ENCODE results near the gene ANXA11. TPM values are rescaled to one million over a fixed set of nuclear protein-coding genes. Genes with fewer than 3 reads are reported as not detected.

ANXA11 gene
- total and polyA plus RNA-seq, 2 experiments from 2014 or later: 92.8 to 168 TPM

GRCh38 chr10:80168679-80169380 is 36.5 kb downstream of the ANXA11 start:
- Histone ChIP-seq H3K27me3 (no peaks in the 10 kb centered on the region), H3K36me3 (replicated peaks; ENCODE audit: insufficient read depth, low read depth) (no peaks in the 10 kb centered on the region), H3K79me2 (peaks cover 45% of the 10 kb centered on the region), H3K4me3 (no peak overlapping the region), H3K9me3 (ENCODE audit: low read depth) (no peaks in the 10 kb centered on the region), H3K4me1 (ENCODE audit: insufficient read depth) (no peaks in the 10 kb centered on the region), H2AFZ (no peak overlapping the region), H4K20me1 (ENCODE audit: insufficient read depth, poor library complexity, severe bottlenecking) (peaks cover 31% of the 10 kb centered on the region), H3K4me2 (no peak overlapping the region), H3K27ac (no peak overlapping the region), H3K9me2 (replicated peaks; ENCODE audit: insufficient read depth) (no peaks in the 10 kb centered on the region)
- TF ChIP-seq CTCF (IDR thresholded peaks at IDR 0.05; ENCODE audit: poor library complexity): no peak
- no peak for TF ChIP-seq EZH2phosphoT487 (IDR thresholded peaks at IDR 0.05; ENCODE audit: low read depth, severe bottlenecking, unreplicated experiment)
- TF ChIP-seq EZH2 (IDR thresholded peaks at IDR 0.05; ENCODE audit: borderline replicate concordance): no peak
- WGBS (ENCODE audit: low lambda C conversion rate, missing lambda C conversion rate): 86% methylated on average over 12 of the region's 13 CpGs
- DNase-seq (ENCODE audit: low spot score): no peak

GRCh38 chr10:80168162-80168511 is 37.2 kb downstream of the ANXA11 start:
- Histone ChIP-seq H3K27me3 (no peaks in the 10 kb centered on the region), H2AFZ (no peak overlapping the region), H3K9me2 (replicated peaks; ENCODE audit: insufficient read depth) (no peaks in the 10 kb centered on the region), H3K79me2 (peaks cover 38% of the 10 kb centered on the region), H3K36me3 (replicated peaks; ENCODE audit: insufficient read depth, low read depth) (no peaks in the 10 kb centered on the region), H3K4me1 (ENCODE audit: insufficient read depth) (no peaks in the 10 kb centered on the region), H4K20me1 (ENCODE audit: insufficient read depth, poor library complexity, severe bottlenecking) (peaks cover 26% of the 10 kb centered on the region), H3K4me3 (no peak overlapping the region), H3K9me3 (ENCODE audit: low read depth) (no peaks in the 10 kb centered on the region), H3K27ac (no peak overlapping the region), H3K4me2 (no peak overlapping the region)
- DNase-seq (ENCODE audit: low spot score): no peak
- 95% methylated on average over 7 of the region's 7 CpGs for WGBS (ENCODE audit: low lambda C conversion rate, missing lambda C conversion rate)
- no peak for TF ChIP-seq EZH2 (IDR thresholded peaks at IDR 0.05; ENCODE audit: borderline replicate concordance)
- no peak for TF ChIP-seq CTCF (IDR thresholded peaks at IDR 0.05; ENCODE audit: poor library complexity)
- no peak for TF ChIP-seq EZH2phosphoT487 (IDR thresholded peaks at IDR 0.05; ENCODE audit: low read depth, severe bottlenecking, unreplicated experiment)

- TF ChIP-seq CTCF (IDR thresholded peaks at IDR 0.05; ENCODE audit: poor library complexity) (no peak), EZH2phosphoT487 (IDR thresholded peaks at IDR 0.05; ENCODE audit: low read depth, severe bottlenecking, unreplicated experiment) (no peak), EZH2 (IDR thresholded peaks at IDR 0.05; ENCODE audit: borderline replicate concordance) (no peak)
- no peak overlapping the region for H3K4me2 ChIP-seq
- 93% methylated on average over 8 of the region's 8 CpGs for WGBS (ENCODE audit: low lambda C conversion rate, missing lambda C conversion rate)
- DNase-seq (ENCODE audit: low spot score): no peak
- no peak overlapping the region for H3K27ac ChIP-seq
- H3K36me3 ChIP-seq (replicated peaks; ENCODE audit: insufficient read depth, low read depth): no peaks in the 10 kb centered on the region
- peaks cover 33% of the 10 kb centered on the region for H3K79me2 ChIP-seq
- H3K4me1 ChIP-seq (ENCODE audit: insufficient read depth): no peaks in the 10 kb centered on the region
- H2AFZ ChIP-seq: no peak overlapping the region
- H3K4me3 ChIP-seq: no peak overlapping the region
- no peaks in the 10 kb centered on the region for H3K27me3 ChIP-seq
- peaks cover 23% of the 10 kb centered on the region for H4K20me1 ChIP-seq (ENCODE audit: insufficient read depth, poor library complexity, severe bottlenecking)
- H3K9me3 ChIP-seq (ENCODE audit: low read depth): no peaks in the 10 kb centered on the region
- no peaks in the 10 kb centered on the region for H3K9me2 ChIP-seq (replicated peaks; ENCODE audit: insufficient read depth)
Observed at GRCh38 chr10:80167471-80168161, 37.7 kb downstream of the ANXA11 start.

Data from hepatocyte (in vitro differentiated cells).